ENCODE measurements around the gene NAT14. TPM values are rescaled to one million over a fixed set of nuclear protein-coding genes. Genes with fewer than 3 reads are reported as not detected.

The NAT14 gene
- total RNA-seq, 2 experiments from 2014 or later = 8.5 to 12.9 TPM

DNA sequence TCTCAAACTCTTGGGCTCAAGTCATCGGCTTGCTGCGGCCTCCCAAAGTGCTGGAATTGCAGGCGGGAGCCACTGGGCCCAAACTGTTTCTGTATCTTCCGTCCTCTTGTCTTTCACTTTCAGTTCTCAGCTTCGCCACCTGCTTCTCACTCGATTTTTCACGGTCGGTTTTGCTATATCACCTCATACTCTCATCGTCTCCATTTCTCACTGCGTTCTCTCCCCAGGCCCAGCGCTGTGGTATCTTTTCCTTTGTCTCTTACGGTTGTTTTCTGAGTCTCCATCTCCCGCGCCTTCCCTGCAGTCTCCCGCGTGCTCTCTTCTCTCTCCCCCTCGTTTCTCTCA lies 18.1 kb downstream of the NAT14 start:
- H3K9me3 Mint-ChIP-seq = no peaks in the 10 kb centered on the region
- intact Hi-C loops (cut with micrococcal nuclease) = loop anchor here (1.0 to 5.0 kb wide), 2 partner anchors 35 to 361 kb away; no protein-coding TSS in a partner anchor
- H3K4me3 Mint-ChIP-seq = peak overlapping the region; percentile 69
- peaks cover 5% of the 10 kb centered on the region for H3K27me3 Mint-ChIP-seq
- peaks cover 2% of the 10 kb centered on the region for H3K36me3 Mint-ChIP-seq
- no peak for DNase-seq
- peaks cover 18% of the 10 kb centered on the region for H3K4me1 Mint-ChIP-seq (ENCODE audit: low read depth)
- CTCF ChIA-PET = interaction anchor here (0.7 to 3.5 kb wide), 31 partner anchors 9 to 385 kb away, joined by 3 to 93 read pairs (median 7); partner anchors contain the start of genes ISOC2, KMT5C, NAT14 and ZNF524
- POLR2A ChIA-PET = interaction anchor here (1.2 kb wide), 1 partner anchor 27 kb away, joined by 6 read pairs; the partner anchor contains the start of gene ZNF628
- H3K27ac Mint-ChIP-seq = no peak overlapping the region

DNA sequence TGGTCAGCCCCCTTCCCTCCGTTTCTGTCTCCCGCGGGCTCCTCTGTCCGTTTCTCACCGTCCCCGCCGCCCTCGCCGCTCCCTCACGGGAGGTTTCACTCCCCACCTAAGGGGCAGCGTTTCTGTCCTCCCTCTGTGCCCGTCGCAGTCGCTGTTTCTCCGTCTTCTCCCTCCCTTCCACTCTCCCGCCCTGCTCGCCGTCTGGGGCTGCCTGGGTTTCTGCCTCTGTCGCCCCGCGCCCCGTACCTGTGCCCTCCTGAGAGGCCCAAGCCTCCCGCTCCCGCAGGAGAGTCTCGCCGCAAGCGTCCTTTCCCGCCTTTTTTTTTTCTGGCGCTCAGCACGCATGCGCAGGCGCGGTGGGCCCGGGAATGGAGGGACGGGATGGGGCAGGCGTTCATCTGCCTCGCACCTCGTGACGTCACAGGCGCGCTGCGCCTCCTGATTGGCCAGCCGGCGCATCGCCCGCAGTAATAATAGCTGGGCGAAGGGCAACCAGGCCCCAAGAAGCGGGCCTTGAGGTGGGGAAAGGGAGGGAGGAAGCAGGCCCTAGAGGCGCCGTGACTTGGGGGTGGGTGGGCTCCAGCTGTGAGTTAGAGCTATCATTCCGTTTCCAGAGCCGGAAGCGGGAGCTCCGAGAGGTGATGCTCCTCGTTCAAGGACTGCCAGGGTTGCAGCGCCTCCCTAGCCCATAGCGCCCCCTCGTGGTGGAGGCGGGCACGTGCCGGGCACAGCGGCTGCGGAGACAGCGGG lies 18.7 kb downstream of the NAT14 start:
- H3K27me3 Mint-ChIP-seq = peaks cover 5% of the 10 kb centered on the region
- peaks cover 18% of the 10 kb centered on the region for H3K4me1 Mint-ChIP-seq (ENCODE audit: low read depth)
- intact Hi-C loops (cut with micrococcal nuclease) = loop anchor here (1.0 to 5.0 kb wide), 2 partner anchors 35 to 361 kb away; no protein-coding TSS in a partner anchor
- ChIA-PET POLR2A (interaction anchor here (0.8 to 1.5 kb wide), 4 partner anchors 16 to 133 kb away, joined by 3 to 6 read pairs (median 4); partner anchors contain the start of genes ISOC2 and ZNF628), CTCF (interaction anchor here (0.6 to 3.5 kb wide), 54 partner anchors 9 to 830 kb away, joined by 3 to 93 read pairs (median 5); partner anchors contain the start of genes FIZ1, ISOC2, KMT5C and NAT14)
- peak overlapping the region; percentile 69 for H3K4me3 Mint-ChIP-seq
- no peaks in the 10 kb centered on the region for H3K9me3 Mint-ChIP-seq
- DNase-seq = peak; percentile 94
- peaks cover 2% of the 10 kb centered on the region for H3K36me3 Mint-ChIP-seq
- H3K27ac Mint-ChIP-seq = peak overlapping the region; percentile 78

DNA sequence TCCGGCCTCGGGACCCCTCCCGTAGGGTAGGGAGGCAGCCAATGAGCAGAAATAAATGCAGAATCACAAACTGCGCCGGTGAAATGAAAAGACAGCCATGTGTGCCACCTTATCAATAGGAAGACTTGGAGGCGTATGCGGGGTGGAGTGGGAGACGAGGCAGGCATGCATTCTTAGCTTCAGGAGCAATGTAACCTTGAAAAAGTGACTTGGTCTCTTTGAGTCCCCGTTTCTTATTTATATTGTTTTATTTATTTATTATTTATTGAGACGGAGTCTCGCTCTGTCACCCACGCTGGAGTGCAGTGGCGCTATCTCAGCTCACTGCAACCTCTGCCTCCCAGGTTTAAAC lies 19.2 kb downstream of the NAT14 start:
- no peak for DNase-seq
- ChIA-PET POLR2A (interaction anchor here (0.8 to 1.5 kb wide), 4 partner anchors 17 to 132 kb away, joined by 3 to 6 read pairs (median 4); partner anchors contain the start of genes ISOC2 and ZNF628), CTCF (interaction anchor here (0.6 to 3.5 kb wide), 49 partner anchors 8 to 831 kb away, joined by 3 to 93 read pairs (median 5); partner anchors contain the start of genes FIZ1, ISOC2, KMT5C and NAT14)
- Mint-ChIP-seq H3K9me3 (no peaks in the 10 kb centered on the region), H3K4me1 (ENCODE audit: low read depth) (peaks cover 18% of the 10 kb centered on the region), H3K27me3 (peaks cover 10% of the 10 kb centered on the region), H3K27ac (no peak overlapping the region), H3K36me3 (peaks cover 2% of the 10 kb centered on the region), H3K4me3 (peak overlapping the region; percentile 69)
- intact Hi-C loops (cut with micrococcal nuclease) = loop anchor here (5.0 kb wide), 1 partner anchor 362 kb away; no protein-coding TSS in a partner anchor

DNA sequence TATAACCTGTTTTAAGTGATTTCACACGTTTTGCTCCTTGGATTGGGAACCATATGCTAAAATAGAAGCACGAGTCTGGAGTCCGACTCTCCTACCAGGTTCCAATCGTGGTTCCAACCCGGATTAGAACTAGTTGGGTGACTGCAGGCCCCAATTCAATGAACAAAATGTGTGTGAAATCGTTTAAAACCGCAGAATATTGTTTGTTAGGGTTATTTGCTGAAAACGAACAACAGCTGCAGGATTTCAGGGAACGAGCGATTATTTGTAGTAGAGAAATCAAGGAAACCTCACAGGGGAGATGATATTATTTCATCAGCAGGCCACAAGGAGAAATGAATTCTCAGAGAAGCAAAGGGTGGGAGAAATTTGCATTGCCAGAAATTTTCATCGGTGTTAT lies 20.0 kb downstream of the NAT14 start:
- intact Hi-C loops (cut with micrococcal nuclease) = loop anchor here (5.0 kb wide), 1 partner anchor 363 kb away; no protein-coding TSS in a partner anchor
- H3K36me3 Mint-ChIP-seq = peaks cover 2% of the 10 kb centered on the region
- no peak overlapping the region for H3K4me3 Mint-ChIP-seq
- CTCF ChIA-PET = interaction anchor here (0.8 to 3.5 kb wide), 18 partner anchors 10 to 364 kb away, joined by 3 to 93 read pairs (median 13); partner anchors contain the start of genes NAT14 and ZNF628
- H3K27me3 Mint-ChIP-seq = peaks cover 11% of the 10 kb centered on the region
- H3K4me1 Mint-ChIP-seq (ENCODE audit: low read depth) = peaks cover 18% of the 10 kb centered on the region
- no peak overlapping the region for H3K27ac Mint-ChIP-seq
- POLR2A ChIA-PET = interaction anchor here (1.5 kb wide), 1 partner anchor 18 kb away, joined by 5 read pairs; no protein-coding TSS in a partner anchor
- DNase-seq = no peak
- no peaks in the 10 kb centered on the region for H3K9me3 Mint-ChIP-seq

DNA sequence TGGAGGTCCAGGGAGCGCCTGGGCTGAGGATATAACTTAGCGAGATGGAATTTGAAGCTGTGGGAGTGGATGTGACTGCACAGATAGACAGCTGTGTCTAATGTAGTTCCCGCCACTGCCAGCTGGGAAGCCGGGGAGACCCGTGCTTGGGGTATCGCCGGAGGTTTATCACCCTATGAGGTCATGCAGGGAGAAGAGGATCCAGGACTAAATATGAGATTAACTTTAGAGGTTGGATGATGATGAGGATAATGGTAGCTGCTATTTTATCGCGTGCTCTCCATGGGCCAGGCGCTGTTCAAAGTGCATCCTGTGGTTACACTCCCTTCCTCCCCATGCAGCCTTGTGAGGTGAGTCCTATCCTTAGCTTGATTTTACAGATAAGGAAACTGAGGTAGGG lies 23.1 kb downstream of the NAT14 start:
- H3K9me3 Mint-ChIP-seq = no peaks in the 10 kb centered on the region
- no peak for DNase-seq
- intact Hi-C loops (cut with micrococcal nuclease) = no loop called here
- H3K4me3 Mint-ChIP-seq = no peak overlapping the region
- no peak overlapping the region for H3K27ac Mint-ChIP-seq
- peaks cover 2% of the 10 kb centered on the region for H3K36me3 Mint-ChIP-seq
- POLR2A ChIA-PET = no interaction called here
- CTCF ChIA-PET = interaction anchor here (1.7 kb wide), 1 partner anchor 41 kb away, joined by 6 read pairs; no protein-coding TSS in a partner anchor
- peaks cover 25% of the 10 kb centered on the region for H3K27me3 Mint-ChIP-seq
- H3K4me1 Mint-ChIP-seq (ENCODE audit: low read depth) = peaks cover 11% of the 10 kb centered on the region

DNA sequence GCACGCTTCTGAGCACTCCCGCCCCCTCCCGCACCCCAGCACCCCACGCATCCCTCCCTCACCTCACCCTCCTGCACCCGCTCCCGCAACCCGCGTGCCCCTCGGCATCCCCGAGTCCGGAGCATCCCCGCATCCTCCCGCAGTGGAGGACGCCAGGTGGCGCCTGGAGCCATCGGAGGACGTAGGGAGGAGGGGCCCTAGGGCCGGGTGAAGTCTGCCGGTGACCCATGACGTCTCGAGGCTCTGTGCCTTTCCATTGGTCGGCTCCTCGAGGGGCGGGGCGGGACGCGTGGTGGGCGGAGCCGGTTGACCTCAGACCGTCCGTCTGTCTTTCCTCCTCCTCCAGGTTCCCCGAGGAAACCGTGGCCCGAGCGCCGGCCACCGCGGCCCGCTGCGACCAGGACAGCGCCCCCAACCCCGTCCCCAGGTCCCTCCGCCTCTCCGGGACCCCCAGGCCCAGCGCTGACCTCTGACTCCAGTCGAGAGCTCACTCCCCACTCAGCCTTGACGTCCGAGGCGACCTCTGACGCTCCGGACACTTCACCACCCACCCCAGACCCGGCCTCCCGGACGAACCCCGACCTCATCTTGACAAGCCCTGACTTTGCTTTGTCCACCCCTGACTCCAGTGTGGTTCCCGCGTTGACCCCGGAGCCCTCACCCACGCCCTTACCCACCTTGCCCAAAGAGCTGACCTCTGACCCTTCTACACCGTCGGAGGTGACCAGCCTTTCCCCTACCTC lies 32.1 kb downstream of the NAT14 start:
- peak; percentile 93 for DNase-seq
- H3K36me3 Mint-ChIP-seq = no peaks in the 10 kb centered on the region
- peak overlapping the region; percentile 64 for H3K4me3 Mint-ChIP-seq
- POLR2A ChIA-PET = no interaction called here
- H3K27ac Mint-ChIP-seq = no peak overlapping the region
- H3K9me3 Mint-ChIP-seq = no peaks in the 10 kb centered on the region
- CTCF ChIA-PET = interaction anchor here (0.7 to 1.9 kb wide), 8 partner anchors 12 to 136 kb away, joined by 3 to 19 read pairs (median 6); partner anchors contain the start of genes ZNF784 and ZNF865
- H3K27me3 Mint-ChIP-seq = peaks cover 11% of the 10 kb centered on the region
- intact Hi-C loops (cut with micrococcal nuclease) = loop anchor here (1.0 to 10.0 kb wide), 3 partner anchors 89 to 288 kb away; no protein-coding TSS in a partner anchor
- H3K4me1 Mint-ChIP-seq (ENCODE audit: low read depth) = peaks cover 3% of the 10 kb centered on the region

DNA sequence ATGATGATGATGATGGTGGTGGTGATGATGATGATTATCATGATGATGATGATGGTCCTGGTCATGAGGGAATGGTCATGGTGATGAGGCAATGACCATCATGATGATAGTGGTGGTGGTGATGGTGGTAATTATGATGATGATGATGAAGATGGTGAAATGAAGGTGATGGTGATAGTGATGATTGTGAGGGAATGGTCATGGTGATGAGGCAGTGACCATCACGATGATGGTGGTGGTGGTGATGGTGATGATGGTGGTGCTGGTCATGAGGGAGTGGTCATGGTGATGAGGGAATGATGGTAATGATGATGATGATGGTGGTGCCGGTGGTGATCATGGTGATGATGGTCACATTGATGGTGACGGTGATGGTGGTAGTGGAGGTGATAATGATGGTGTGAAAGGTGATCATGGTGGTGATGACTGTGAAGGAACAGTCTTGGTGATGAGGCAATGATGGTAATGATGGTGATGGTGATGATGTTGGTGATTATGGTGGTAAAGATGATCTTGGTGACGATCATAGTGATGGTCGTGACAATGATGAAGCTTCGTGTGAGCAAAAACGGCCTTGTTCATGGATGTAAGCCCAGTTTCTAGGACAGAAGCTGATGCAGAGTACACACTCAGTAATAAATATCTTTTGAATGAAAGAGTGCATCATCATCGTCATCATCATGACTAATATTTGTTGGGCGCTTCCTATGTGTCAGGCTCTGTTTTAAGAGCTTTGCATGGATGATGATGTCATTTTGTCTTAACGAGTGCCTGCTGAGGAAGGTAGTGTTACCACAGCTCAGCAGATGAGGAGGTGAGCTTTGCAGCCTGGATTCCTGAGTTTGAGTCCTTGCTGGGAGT lies 34.7 kb downstream of the NAT14 start:
- H3K36me3 Mint-ChIP-seq = no peaks in the 10 kb centered on the region
- no peaks in the 10 kb centered on the region for H3K27me3 Mint-ChIP-seq
- H3K27ac Mint-ChIP-seq = no peak overlapping the region
- peaks cover 3% of the 10 kb centered on the region for H3K4me1 Mint-ChIP-seq (ENCODE audit: low read depth)
- intact Hi-C loops (cut with micrococcal nuclease) = loop anchor here (10.0 kb wide), 1 partner anchor 285 kb away; no protein-coding TSS in a partner anchor
- ChIA-PET CTCF (interaction anchor here (1.1 to 1.2 kb wide), 2 partner anchors 16 to 112 kb away, joined by 3 to 11 read pairs; no protein-coding TSS in a partner anchor), POLR2A (no interaction called here)
- no peak for DNase-seq
- H3K4me3 Mint-ChIP-seq = no peak overlapping the region
- H3K9me3 Mint-ChIP-seq = no peaks in the 10 kb centered on the region

DNA sequence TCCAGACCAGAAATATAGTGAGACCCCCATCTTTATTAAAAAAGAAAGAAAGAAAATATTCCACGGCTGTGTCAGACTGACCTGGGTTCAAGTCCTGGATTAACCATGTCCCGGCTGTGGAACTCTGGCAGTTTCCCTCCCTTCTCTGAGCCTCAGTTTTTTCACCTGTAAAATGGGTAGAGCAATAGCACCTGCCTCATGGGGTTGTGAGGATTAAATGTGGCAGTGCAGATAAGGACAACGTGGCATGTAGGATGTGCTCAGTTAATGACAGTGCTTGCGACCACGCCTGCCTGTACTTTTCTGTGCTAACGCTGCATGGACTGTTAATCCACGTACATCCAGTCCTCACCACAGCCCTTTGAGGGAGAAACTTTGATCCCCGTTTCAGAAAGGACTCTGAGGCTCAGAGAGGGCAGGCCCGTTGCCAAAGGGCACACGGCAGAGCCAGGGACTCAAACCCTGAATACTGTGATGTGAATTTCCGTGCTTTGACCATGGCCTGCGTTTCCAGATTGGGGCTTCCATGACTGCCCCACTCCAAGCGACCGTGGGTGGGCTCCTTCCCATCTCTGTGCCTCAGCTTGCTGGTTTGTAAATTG lies 35.8 kb downstream of the NAT14 start:
- peaks cover 3% of the 10 kb centered on the region for H3K4me1 Mint-ChIP-seq (ENCODE audit: low read depth)
- DNase-seq = no peak
- H3K36me3 Mint-ChIP-seq = no peaks in the 10 kb centered on the region
- ChIA-PET CTCF (interaction anchor here (1.1 to 1.2 kb wide), 2 partner anchors 17 to 111 kb away, joined by 3 to 11 read pairs; no protein-coding TSS in a partner anchor), POLR2A (no interaction called here)
- no peaks in the 10 kb centered on the region for H3K27me3 Mint-ChIP-seq
- H3K27ac Mint-ChIP-seq = no peak overlapping the region
- intact Hi-C loops (cut with micrococcal nuclease) = no loop called here
- no peaks in the 10 kb centered on the region for H3K9me3 Mint-ChIP-seq
- H3K4me3 Mint-ChIP-seq = no peak overlapping the region

DNA sequence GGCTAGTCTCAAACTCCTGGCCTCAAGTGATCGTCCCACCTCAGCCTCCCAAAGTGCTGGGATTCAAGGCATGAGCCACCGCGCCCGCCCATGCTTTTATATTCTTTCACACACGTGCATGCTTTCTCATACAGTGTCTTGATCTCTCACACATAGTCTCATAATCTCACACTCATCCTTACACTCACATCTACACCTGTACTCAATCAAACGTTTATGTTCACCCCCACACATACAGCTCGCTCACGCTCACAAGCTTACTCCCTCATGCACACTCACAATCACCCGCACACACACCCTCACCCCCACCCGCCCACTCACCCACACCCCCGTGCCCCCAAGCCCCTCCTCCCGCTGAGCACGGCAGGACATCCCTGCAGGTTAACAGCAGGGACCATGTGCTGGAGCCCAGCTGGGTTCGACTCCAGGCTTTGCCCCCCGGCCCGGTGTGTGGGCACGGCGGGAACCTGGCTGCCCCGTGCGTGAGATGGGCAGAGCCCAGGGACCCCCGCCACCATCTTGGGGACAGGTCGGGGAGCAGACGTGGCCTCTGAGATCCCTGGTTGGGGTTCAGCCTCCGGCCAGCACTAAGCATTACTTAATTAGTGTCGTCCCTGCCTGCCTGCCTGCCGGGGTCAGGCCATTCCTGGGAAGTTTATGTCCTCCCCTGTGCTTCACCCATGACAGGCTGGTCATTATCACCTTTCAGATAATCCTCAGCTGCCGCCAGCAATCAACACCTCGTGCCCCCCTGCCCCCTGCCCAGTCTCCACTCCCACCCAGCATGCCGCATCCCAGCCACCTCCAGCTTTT lies 40.5 kb downstream of the NAT14 start:
- no peak for DNase-seq
- no peak overlapping the region for H3K4me3 Mint-ChIP-seq
- no peak overlapping the region for H3K27ac Mint-ChIP-seq
- ChIA-PET POLR2A (no interaction called here), CTCF (interaction anchor here (1.8 kb wide), 1 partner anchor 22 kb away, joined by 4 read pairs; no protein-coding TSS in a partner anchor)
- H3K36me3 Mint-ChIP-seq = no peaks in the 10 kb centered on the region
- H3K9me3 Mint-ChIP-seq = no peaks in the 10 kb centered on the region
- intact Hi-C loops (cut with micrococcal nuclease) = no loop called here
- no peaks in the 10 kb centered on the region for H3K27me3 Mint-ChIP-seq
- H3K4me1 Mint-ChIP-seq (ENCODE audit: low read depth) = no peaks in the 10 kb centered on the region
